Spinal cord (tissue), 10 donors: ENCODE results near the gene FIGN. TPM values are rescaled to one million over a fixed set of nuclear protein-coding genes. Genes with fewer than 3 reads are reported as not detected.
A peak's percentile ranks its signal among the peaks of the same experiment; 100 is the strongest.

Experiments
- DNase-seq, 6 donors: peaks; one replicate each; pipeline versions ENCODE4 v3.0.0 to v3.0.0-alpha.2; 2013 to 2015; ENCODE audit warnings: low spot score in 6 of 6, low read depth in 4 of 6
- H3K27ac ChIP-seq: one replicate; pipeline ENCODE4 v1.5.1; 2013; ENCODE audit warnings: low read depth, low read length, control low read depth
- H3K27me3 ChIP-seq: one replicate; pipeline ENCODE4 v1.6.1; 2013; ENCODE audit warnings: low read length; ENCODE audit not compliant: control insufficient read depth, insufficient read depth
- H3K36me3 ChIP-seq: one replicate; pipeline ENCODE4 v1.6.1; 2013; ENCODE audit warnings: low read length; ENCODE audit not compliant: control insufficient read depth, insufficient read depth
- H3K4me1 ChIP-seq: one replicate; pipeline ENCODE4 v1.6.1; 2013; ENCODE audit warnings: low read length; ENCODE audit not compliant: control insufficient read depth, insufficient read depth
- H3K4me3 ChIP-seq: one replicate; pipeline ENCODE4 v1.5.1; 2013; ENCODE audit warnings: low read depth, low read length, control low read depth
- H3K9me3 ChIP-seq: one replicate; pipeline ENCODE4 v1.6.1; 2013; ENCODE audit warnings: low read length; ENCODE audit not compliant: control insufficient read depth, insufficient read depth
- WGBS: methylation state at CpG from one replicate; pipeline ENCODE4 v1.1.5; 2013; ENCODE audit warnings: missing lambda C conversion rate; ENCODE audit not compliant: insufficient coverage; 5-methylcytosine and 5-hydroxymethylcytosine counted together
- polyA plus RNA-seq, 2 donors: library from polyadenylated mRNA; unstranded; fragments of 120-200 nt; gene quantifications; one replicate each; pipeline ENCODE4 v1.2.1, GENCODE V29; 2013; ENCODE audit not compliant: insufficient read length in 2 of 2
- total RNA-seq, 2 donors: library from RNA; depleted of rRNA in 1 of 2; stranded (reverse); fragments of 120-200 nt in 1 of 2; fragments of >200 nt in 1 of 2; gene quantifications; one replicate each; pipeline versions ENCODE4 v1.2.3 to v1.2.4, GENCODE V29; 2013 to 2014
- donor health status: healthy.

Gene FIGN
- total and polyA plus RNA-seq, 4 donors = 6.6 to 9.8 (median 7.8) TPM

GRCh38 chr2:163571423-163572102, 164.2 kb downstream of the FIGN start:
- Histone ChIP-seq H3K36me3 (no peaks in the 10 kb centered on the region), H3K27ac (no peak overlapping the region), H3K27me3 (no peaks in the 10 kb centered on the region), H3K4me1 (no peaks in the 10 kb centered on the region), H3K9me3 (no peaks in the 10 kb centered on the region), H3K4me3 (no peak overlapping the region)
- no peak for DNase-seq
- 100% methylated on average over 2 of the region's 7 CpGs for WGBS

GRCh38 chr2:163570391-163570790, 165.4 kb downstream of the FIGN start:
- H3K4me3 ChIP-seq = no peak overlapping the region
- no peaks in the 10 kb centered on the region for H3K4me1 ChIP-seq
- WGBS = 100% methylated on average over 1 of the region's 3 CpGs
- no peaks in the 10 kb centered on the region for H3K27me3 ChIP-seq
- no peak for DNase-seq
- H3K36me3 ChIP-seq = no peaks in the 10 kb centered on the region
- H3K27ac ChIP-seq = no peak overlapping the region
- no peaks in the 10 kb centered on the region for H3K9me3 ChIP-seq

DNA sequence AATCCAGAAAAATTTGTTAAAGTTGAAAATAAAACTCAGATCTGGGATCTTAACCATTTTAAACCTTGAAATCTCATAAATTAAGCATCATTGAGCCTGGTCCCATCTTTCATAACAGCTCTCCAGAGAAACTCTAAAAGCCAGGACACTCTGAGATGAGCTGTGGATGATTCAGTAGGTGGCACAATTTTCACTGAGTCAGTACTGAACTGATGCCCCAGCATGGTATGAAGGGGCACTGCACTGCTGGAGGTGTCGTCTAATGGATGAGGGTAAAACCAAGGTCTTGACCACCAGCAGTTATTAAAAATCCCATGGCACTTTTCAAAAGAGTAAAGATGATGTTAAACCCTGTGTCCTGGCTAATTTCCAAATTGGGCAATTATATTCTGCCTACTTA, 170.6 kb downstream of the FIGN start:
- no peaks in the 10 kb centered on the region for H3K36me3 ChIP-seq
- no peak for DNase-seq
- H3K4me3 ChIP-seq = no peak overlapping the region
- no peak overlapping the region for H3K27ac ChIP-seq
- no peaks in the 10 kb centered on the region for H3K27me3 ChIP-seq
- H3K4me1 ChIP-seq = no peaks in the 10 kb centered on the region
- H3K9me3 ChIP-seq = no peaks in the 10 kb centered on the region
- WGBS = no CpG with 5 or more reads among the region's 1 CpG

- H3K9me3 ChIP-seq = no peaks in the 10 kb centered on the region
- no peak overlapping the region for H3K27ac ChIP-seq
- no peaks in the 10 kb centered on the region for H3K4me1 ChIP-seq
- no peaks in the 10 kb centered on the region for H3K36me3 ChIP-seq
- H3K4me3 ChIP-seq = no peak overlapping the region
- no peaks in the 10 kb centered on the region for H3K27me3 ChIP-seq
- DNase-seq = no peak
Observed at GRCh38 chr2:163564236-163564635, 171.6 kb downstream of the FIGN start.

DNA sequence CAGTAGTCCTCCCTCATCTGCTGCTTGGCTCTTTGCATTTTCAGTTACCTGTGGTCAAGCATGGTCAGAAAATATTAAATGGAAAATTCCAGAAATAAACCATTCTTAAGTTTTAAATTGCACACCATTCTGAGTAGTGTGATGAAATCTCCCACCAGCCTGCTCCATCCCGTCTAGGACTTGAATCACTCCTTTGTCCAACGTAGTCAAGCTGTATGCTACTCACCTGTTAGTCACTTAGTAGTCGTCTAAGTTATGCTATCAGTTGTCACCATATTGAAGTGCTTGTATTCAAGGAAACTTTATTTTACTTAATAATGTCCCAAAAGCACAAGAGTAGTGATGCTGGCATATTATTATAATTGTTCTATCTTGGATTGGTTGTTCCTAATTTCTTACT, 172.5 kb downstream of the FIGN start:
- H3K36me3 ChIP-seq = no peaks in the 10 kb centered on the region
- no peaks in the 10 kb centered on the region for H3K4me1 ChIP-seq
- H3K4me3 ChIP-seq = no peak overlapping the region
- H3K27me3 ChIP-seq = no peaks in the 10 kb centered on the region
- no peaks in the 10 kb centered on the region for H3K9me3 ChIP-seq
- DNase-seq = no peak
- WGBS = no CpG with 5 or more reads among the region's 3 CpGs
- no peak overlapping the region for H3K27ac ChIP-seq

DNA sequence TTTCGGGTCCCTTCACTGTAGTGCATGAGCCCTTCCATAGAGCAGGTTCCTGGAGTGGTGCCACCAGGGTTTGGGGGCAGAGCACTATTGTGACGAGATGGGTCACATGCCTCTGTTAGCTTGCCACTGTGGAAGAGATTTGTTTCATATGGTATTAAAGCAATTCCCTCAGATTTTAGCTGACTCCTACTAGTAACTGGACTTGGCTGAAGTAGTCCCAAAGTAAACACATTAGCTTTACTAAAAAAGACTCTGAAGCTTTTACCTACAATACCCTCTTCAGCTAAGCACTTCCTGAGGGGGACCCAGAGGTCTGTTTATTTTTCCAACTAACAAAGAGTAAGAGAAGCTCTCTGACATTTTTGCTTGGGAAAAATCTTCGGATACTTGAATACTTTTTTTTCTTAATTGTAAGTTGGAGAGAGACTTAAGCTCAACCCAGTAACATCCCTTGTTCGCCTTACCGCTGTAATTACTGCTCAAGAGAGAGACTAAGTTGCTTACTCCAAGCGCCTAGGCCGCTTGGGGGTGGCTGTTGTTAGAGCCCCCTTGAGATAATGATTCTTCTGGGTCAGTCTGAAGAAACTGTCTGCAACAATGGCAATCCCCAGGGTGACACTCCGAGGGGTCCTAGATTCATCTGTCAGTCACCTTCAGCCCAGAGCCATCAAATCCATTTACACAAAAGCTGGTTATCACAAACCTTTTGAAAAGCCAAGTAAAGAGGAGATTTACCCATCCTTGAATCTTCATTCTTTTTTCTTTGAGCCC, 177.4 kb downstream of the FIGN start:
- no peaks in the 10 kb centered on the region for H3K36me3 ChIP-seq
- H3K4me3 ChIP-seq = no peak overlapping the region
- no peaks in the 10 kb centered on the region for H3K9me3 ChIP-seq
- WGBS = 46% methylated on average over 5 of the region's 8 CpGs
- H3K27me3 ChIP-seq = no peaks in the 10 kb centered on the region
- H3K4me1 ChIP-seq = no peaks in the 10 kb centered on the region
- H3K27ac ChIP-seq = no peak overlapping the region
- DNase-seq = peak in 1 of 6 donors; percentile 5

GRCh38 chr2:163556511-163556910, 179.3 kb downstream of the FIGN start:
- H3K4me1 ChIP-seq = no peaks in the 10 kb centered on the region
- no peaks in the 10 kb centered on the region for H3K36me3 ChIP-seq
- no CpG with 5 or more reads among the region's 2 CpGs for WGBS
- DNase-seq = peak in 1 of 6 donors; percentile 14
- H3K27me3 ChIP-seq = no peaks in the 10 kb centered on the region
- H3K27ac ChIP-seq = no peak overlapping the region
- no peak overlapping the region for H3K4me3 ChIP-seq
- no peaks in the 10 kb centered on the region for H3K9me3 ChIP-seq

GRCh38 chr2:163554864-163555263, 180.9 kb downstream of the FIGN start:
- H3K4me1 ChIP-seq = no peaks in the 10 kb centered on the region
- H3K27ac ChIP-seq = no peak overlapping the region
- no CpG with 5 or more reads among the region's 3 CpGs for WGBS
- no peaks in the 10 kb centered on the region for H3K27me3 ChIP-seq
- no peaks in the 10 kb centered on the region for H3K36me3 ChIP-seq
- no peak for DNase-seq
- H3K4me3 ChIP-seq = no peak overlapping the region
- H3K9me3 ChIP-seq = no peaks in the 10 kb centered on the region

- DNase-seq = peak in 2 of 6 donors; percentile 4 to 44
- Histone ChIP-seq H3K36me3 (no peaks in the 10 kb centered on the region), H3K27me3 (no peaks in the 10 kb centered on the region), H3K4me1 (no peaks in the 10 kb centered on the region), H3K9me3 (no peaks in the 10 kb centered on the region), H3K27ac (no peak overlapping the region), H3K4me3 (no peak overlapping the region)
Observed at GRCh38 chr2:163553601-163554000, 182.2 kb downstream of the FIGN start.

- no CpG with 5 or more reads among the region's 2 CpGs for WGBS
- DNase-seq = no peak
- Histone ChIP-seq H3K4me3 (no peak overlapping the region), H3K36me3 (no peaks in the 10 kb centered on the region), H3K27ac (peak overlapping the region; percentile 64), H3K27me3 (no peaks in the 10 kb centered on the region), H3K4me1 (no peaks in the 10 kb centered on the region), H3K9me3 (no peaks in the 10 kb centered on the region)
Observed at GRCh38 chr2:163552758-163553157, 183.1 kb downstream of the FIGN start.
